ENCODE measurements around the gene ANO7.
"Not testable (repeated sequence)": the region's sequence is repeated elsewhere in the genome, so short reads cannot be mapped to it uniquely, and the experiment has no call there.

ANO7 gene

DNA sequence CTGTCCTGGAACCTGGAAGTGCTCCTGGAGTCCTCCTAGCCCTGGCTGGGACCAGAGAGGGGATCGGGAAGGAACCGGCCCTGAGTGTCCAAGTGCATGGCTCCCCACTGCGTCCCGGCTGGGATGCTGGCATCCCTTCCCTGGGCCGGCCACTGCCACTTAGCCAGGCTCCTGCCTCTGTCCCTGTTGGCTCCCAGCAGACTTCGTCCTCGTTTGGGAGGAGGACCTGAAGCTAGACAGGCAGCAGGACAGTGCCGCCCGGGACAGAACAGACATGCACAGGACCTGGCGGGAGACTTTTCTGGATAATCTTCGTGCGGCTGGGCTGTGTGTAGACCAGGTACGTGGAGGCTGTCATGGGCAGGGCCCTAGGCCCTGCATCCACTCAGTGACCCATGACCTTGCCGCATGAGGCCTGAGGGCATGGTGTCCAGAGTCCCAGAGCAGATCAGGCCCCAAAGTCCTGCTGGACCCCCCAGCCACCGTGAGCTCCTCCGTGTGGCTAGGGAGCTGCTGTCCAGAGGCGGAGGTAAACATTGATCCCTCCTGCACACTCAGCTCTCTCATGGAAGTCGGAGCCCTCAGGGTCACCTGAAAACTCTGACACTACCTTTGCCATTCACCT lies 7.1 kb downstream of the ANO7 start:
- H3K4me3 ChIP-seq (ENCODE audit: low read depth in 1 of 2, low read length in 2 of 2), result no peak overlapping the region
- no peaks in the 10 kb centered on the region for H3K4me1 ChIP-seq (ENCODE audit: insufficient read depth, low read length)
- no peaks in the 10 kb centered on the region for H3K27me3 ChIP-seq (ENCODE audit: control insufficient read depth in 1 of 2, insufficient read depth in 2 of 2, low read length in 2 of 2)
- no peak overlapping the region for H3K27ac ChIP-seq (ENCODE audit: low read depth, low read length)
- H3K9me3 ChIP-seq (ENCODE audit: low read length), result no peaks in the 10 kb centered on the region
- H3K36me3 ChIP-seq (ENCODE audit: insufficient read depth, low read length), result no peaks in the 10 kb centered on the region
- no peak overlapping the region for H3K9ac ChIP-seq (ENCODE audit: low read length)

DNA sequence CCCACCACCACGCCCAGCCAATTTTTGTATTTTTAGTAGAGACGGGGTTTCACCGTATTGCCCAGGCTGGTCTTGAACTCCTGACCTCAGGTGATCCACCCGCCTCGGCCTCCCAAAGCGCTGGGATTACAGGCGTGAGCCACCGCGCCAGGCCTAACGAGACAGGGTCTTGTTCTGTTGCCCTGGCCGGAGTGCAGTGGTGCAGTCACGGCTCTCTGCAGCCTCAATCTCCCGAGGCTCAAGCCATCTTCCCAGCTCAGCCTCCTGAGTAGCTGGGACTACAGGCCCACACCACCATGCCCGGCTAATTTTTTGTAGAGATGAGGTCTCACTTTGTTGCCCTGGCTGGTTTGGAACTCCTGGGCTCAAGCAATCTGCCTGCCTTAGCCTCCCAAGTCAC lies 8.8 kb downstream of the ANO7 start:
- H3K9me3 ChIP-seq (ENCODE audit: low read length); H3K4me3 ChIP-seq (ENCODE audit: low read depth in 1 of 2, low read length in 2 of 2); H3K27me3 ChIP-seq (ENCODE audit: control insufficient read depth in 1 of 2, insufficient read depth in 2 of 2, low read length in 2 of 2); H3K4me1 ChIP-seq (ENCODE audit: insufficient read depth, low read length); H3K27ac ChIP-seq (ENCODE audit: low read depth, low read length); H3K9ac ChIP-seq (ENCODE audit: low read length); H3K36me3 ChIP-seq (ENCODE audit: insufficient read depth, low read length): not testable (repeated sequence)

DNA sequence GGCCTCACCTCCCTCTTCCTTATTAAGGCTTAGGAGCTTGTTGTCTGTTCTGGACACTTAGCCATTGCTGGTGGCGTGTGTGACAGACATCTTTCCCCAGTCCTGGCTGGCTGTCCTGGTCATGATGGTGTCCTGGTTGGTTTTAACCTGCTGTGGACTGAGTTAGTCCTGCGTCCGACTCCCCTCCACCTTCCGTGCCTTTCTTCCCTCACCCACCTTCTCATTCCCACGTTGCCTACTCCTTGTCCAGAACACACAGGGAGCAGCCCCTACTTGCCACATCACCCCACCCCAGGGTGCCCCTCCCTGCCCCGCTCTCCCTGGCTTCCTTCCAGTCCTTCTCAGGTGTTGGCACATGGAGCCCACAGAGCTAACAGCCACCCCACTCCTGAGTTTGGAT lies 9.5 kb downstream of the ANO7 start:
- Histone ChIP-seq H3K4me3 (ENCODE audit: low read depth in 1 of 2, low read length in 2 of 2) (no peak overlapping the region), H3K27me3 (ENCODE audit: control insufficient read depth in 1 of 2, insufficient read depth in 2 of 2, low read length in 2 of 2) (no peaks in the 10 kb centered on the region), H3K4me1 (ENCODE audit: insufficient read depth, low read length) (no peaks in the 10 kb centered on the region), H3K9me3 (ENCODE audit: low read length) (no peaks in the 10 kb centered on the region), H3K36me3 (ENCODE audit: insufficient read depth, low read length) (no peaks in the 10 kb centered on the region), H3K27ac (ENCODE audit: low read depth, low read length) (no peak overlapping the region), H3K9ac (ENCODE audit: low read length) (no peak overlapping the region)

DNA sequence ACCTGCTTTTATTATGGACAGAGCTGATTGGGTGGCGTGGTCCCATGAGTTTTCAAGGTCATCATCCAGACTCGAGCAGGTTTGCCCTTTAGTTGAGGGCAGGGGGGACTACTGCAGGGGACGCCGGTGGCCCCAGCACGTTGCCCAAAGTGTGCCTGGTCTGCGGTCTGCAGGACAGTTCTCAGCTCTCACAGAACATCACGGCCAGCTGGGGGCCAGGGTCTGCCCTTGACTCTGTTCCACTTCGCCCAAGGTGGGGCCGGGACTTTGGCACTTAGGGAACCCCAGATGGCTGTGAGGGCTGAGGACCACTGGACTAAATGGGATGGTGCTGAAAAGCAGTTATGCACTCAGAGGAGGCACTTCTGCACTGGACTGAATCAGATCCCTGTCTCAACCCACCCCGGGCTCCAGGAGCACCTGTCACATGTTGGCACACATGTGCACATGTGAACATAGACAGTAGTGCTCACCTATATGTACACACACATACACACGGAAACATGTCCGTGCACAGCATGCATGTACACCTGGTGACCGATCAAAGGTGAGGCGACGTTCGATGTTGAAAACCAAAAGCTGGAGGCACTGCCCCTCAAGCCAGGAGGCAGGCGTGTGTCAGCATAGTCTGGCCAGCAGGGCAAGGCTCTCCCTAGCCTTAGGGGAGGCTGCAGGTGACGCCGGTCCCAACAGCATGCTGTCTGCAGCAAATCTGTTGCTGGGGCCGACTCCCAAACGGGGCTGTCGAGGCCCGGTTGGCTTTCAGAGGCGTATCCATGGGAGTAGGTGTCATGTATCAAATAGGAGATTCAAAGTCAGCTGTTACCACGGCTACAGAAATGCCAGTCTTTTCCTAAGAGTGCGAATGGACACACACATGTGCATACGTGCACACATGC lies 10.2 kb downstream of the ANO7 start:
- H3K9ac ChIP-seq (ENCODE audit: low read length), result no peak overlapping the region
- H3K36me3 ChIP-seq (ENCODE audit: insufficient read depth, low read length), result no peaks in the 10 kb centered on the region

DNA sequence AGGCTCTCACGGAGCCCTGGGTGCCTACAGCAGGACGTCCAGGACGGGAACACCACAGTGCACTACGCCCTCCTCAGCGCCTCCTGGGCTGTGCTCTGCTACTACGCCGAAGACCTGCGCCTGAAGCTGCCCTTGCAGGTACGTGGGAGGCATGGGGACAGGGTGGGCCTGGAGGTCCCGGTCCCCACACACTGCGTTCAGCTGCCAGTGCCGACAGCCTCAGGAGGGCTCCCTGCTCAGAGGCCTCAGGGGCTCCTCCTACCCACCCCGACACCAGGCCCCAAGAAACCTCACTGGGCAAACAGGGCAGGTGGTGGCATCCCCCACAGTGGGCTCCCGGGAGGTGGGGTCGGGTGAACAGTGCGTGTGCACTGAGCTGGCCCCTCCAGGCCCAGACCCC lies 10.8 kb downstream of the ANO7 start:
- Histone ChIP-seq H3K36me3 (ENCODE audit: insufficient read depth, low read length) (no peaks in the 10 kb centered on the region), H3K9me3 (ENCODE audit: low read length) (no peaks in the 10 kb centered on the region), H3K9ac (ENCODE audit: low read length) (no peak overlapping the region), H3K4me1 (ENCODE audit: insufficient read depth, low read length) (no peaks in the 10 kb centered on the region), H3K4me3 (ENCODE audit: low read depth in 1 of 2, low read length in 2 of 2) (no peak overlapping the region), H3K27me3 (ENCODE audit: control insufficient read depth in 1 of 2, insufficient read depth in 2 of 2, low read length in 2 of 2) (no peaks in the 10 kb centered on the region), H3K27ac (ENCODE audit: low read depth, low read length) (no peak overlapping the region)

More for the DNA sequence above, 10.2 kb downstream of the ANO7 start:
- no peak overlapping the region for H3K4me3 ChIP-seq (ENCODE audit: low read depth in 1 of 2, low read length in 2 of 2)
- H3K4me1 ChIP-seq (ENCODE audit: insufficient read depth, low read length), result no peaks in the 10 kb centered on the region
- no peak overlapping the region for H3K27ac ChIP-seq (ENCODE audit: low read depth, low read length)
- H3K27me3 ChIP-seq (ENCODE audit: control insufficient read depth in 1 of 2, insufficient read depth in 2 of 2, low read length in 2 of 2), result no peaks in the 10 kb centered on the region
- no peaks in the 10 kb centered on the region for H3K9me3 ChIP-seq (ENCODE audit: low read length)

DNA sequence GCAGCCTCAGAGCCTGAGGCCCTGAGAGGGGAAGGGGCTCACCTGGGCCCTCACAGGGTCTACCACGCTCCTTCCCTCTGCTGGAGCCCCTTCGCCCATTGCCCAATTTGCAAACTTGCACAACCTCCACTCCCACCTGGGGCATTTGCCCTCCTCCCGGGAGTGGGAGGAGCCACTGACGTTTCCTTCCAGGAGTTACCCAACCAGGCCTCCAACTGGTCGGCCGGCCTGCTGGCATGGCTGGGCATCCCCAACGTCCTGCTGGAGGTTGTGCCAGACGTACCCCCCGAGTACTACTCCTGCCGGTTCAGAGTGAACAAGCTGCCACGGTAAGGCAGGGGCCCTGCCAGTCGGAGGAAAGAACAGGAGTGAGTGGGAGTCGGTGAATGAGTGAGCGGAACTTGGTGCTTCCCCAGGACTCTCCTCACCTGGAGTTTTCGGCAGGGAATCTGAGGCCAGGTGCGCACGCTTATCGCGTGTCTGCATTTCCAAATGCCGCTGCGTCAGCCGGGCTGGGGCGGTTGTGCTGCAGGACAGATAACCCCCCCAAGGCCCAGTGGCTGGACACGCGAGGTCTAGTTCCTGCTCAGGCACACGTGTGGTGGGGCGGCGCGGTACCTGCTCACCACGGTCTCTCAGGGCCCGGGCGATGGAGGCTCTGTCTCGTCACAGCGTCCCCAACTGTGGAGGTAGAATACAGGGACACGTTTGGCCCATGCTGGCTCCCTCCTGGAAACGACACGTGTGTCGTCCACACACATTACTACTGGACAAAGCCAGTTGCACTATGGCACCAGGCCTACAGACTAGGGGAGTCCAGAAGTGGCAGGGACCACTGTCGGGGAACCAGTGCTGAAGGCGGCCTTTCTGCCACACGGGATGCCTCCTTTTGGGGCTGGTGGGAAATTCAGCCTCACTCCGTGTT lies 11.7 kb downstream of the ANO7 start:
- H3K4me1 ChIP-seq (ENCODE audit: insufficient read depth, low read length), result no peaks in the 10 kb centered on the region
- no peaks in the 10 kb centered on the region for H3K9me3 ChIP-seq (ENCODE audit: low read length)
- H3K27me3 ChIP-seq (ENCODE audit: control insufficient read depth in 1 of 2, insufficient read depth in 2 of 2, low read length in 2 of 2), result no peaks in the 10 kb centered on the region
- H3K4me3 ChIP-seq (ENCODE audit: low read depth in 1 of 2, low read length in 2 of 2), result no peak overlapping the region
- H3K36me3 ChIP-seq (ENCODE audit: insufficient read depth, low read length), result no peaks in the 10 kb centered on the region
- H3K9ac ChIP-seq (ENCODE audit: low read length), result no peak overlapping the region
- H3K27ac ChIP-seq (ENCODE audit: low read depth, low read length), result no peak overlapping the region

DNA sequence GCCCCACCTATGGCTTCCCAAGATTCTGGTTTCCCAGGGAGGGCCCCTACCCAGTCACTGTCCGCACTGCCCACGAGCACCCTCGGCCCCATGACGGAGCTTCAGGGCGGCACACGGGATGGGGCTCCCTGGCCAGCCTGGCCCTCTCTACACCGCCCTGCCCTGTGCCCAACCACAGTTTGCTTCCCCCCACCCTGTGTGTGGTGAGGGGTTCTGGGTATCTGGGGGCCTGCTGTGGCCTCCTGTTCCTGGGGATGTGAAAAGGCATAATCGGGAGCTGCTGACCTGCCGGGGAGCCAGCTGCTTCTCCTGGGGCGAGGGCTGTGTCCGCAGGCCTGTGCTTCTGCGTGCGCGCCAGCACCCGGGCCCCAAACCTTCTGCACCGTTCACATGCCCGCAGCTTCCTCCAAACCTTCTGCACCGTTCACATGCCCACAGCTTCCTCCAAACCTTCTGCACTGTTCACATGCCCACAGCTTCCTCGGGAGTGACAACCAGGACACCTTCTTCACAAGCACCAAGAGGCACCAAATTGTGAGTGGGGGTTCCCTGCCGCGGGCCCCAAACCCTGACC lies 12.4 kb downstream of the ANO7 start:
- H3K4me1 ChIP-seq (ENCODE audit: insufficient read depth, low read length), result no peaks in the 10 kb centered on the region
- H3K4me3 ChIP-seq (ENCODE audit: low read depth in 1 of 2, low read length in 2 of 2), result no peak overlapping the region
- no peak overlapping the region for H3K9ac ChIP-seq (ENCODE audit: low read length)
- H3K36me3 ChIP-seq (ENCODE audit: insufficient read depth, low read length), result no peaks in the 10 kb centered on the region
- H3K27me3 ChIP-seq (ENCODE audit: control insufficient read depth in 1 of 2, insufficient read depth in 2 of 2, low read length in 2 of 2), result no peaks in the 10 kb centered on the region
- H3K27ac ChIP-seq (ENCODE audit: low read depth, low read length), result no peak overlapping the region
- H3K9me3 ChIP-seq (ENCODE audit: low read length), result no peaks in the 10 kb centered on the region

DNA sequence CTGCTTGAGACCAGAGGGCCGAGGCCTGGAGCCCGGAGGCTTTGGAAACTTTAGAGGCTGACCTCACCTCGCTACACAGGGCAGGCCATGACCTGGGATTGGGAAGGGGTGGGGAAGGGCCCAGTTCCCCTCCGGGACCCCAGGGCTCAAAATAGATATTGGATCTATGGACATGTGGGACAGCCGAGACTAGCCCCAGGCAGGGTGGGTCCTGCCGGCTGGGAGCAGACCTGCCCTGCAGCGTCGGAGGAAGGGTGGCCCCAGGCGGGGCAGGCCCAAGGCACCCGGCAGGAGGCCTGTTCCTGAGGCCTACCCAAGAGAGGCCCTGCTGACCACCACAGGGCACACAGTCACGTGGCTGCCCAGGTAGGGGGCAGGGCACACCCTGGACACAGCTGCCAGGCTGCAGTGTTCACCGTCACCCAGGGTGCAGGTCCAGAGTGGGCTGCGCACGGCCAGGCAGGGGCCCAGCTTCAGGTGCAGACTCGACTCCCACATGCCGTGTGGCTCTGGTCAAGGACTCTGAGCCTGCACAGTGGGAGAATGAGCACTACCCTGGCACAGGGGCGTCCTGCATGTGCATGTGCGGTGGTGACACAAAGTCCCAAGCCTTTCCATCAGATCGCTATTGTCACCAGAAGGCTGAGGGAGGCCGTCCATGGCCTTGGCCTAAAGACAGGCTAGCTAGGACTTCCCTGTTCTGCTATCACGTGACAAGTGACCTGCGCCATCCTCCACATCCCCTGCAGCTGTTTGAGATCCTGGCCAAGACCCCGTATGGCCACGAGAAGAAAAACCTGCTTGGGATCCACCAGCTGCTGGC lies 13.2 kb downstream of the ANO7 start:
- no peaks in the 10 kb centered on the region for H3K9me3 ChIP-seq (ENCODE audit: low read length)
- no peak overlapping the region for H3K4me3 ChIP-seq (ENCODE audit: low read depth in 1 of 2, low read length in 2 of 2)
- no peaks in the 10 kb centered on the region for H3K36me3 ChIP-seq (ENCODE audit: insufficient read depth, low read length)
- no peak overlapping the region for H3K9ac ChIP-seq (ENCODE audit: low read length)
- no peak overlapping the region for H3K27ac ChIP-seq (ENCODE audit: low read depth, low read length)
- no peaks in the 10 kb centered on the region for H3K27me3 ChIP-seq (ENCODE audit: control insufficient read depth in 1 of 2, insufficient read depth in 2 of 2, low read length in 2 of 2)
- H3K4me1 ChIP-seq (ENCODE audit: insufficient read depth, low read length), result no peaks in the 10 kb centered on the region

DNA sequence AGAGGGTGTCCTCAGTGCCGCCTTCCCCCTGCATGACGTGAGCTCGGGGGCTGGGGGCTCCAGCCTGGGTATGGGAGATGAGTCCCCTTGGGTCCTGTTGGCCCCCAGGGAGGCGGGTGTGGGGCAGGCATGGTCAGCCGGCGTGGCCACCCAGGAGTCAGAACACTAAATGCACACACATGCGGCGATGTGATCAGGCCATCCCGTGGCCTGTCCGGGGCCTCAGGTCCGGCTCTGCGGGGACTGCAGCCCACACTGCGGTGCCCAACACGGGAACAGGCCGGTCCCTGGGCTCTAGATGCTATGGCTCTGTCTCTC lies 13.8 kb downstream of the ANO7 start:
- Histone ChIP-seq H3K4me1 (ENCODE audit: insufficient read depth, low read length) (no peaks in the 10 kb centered on the region), H3K4me3 (ENCODE audit: low read depth in 1 of 2, low read length in 2 of 2) (no peak overlapping the region), H3K9ac (ENCODE audit: low read length) (no peak overlapping the region), H3K9me3 (ENCODE audit: low read length) (no peaks in the 10 kb centered on the region), H3K36me3 (ENCODE audit: insufficient read depth, low read length) (no peaks in the 10 kb centered on the region), H3K27me3 (ENCODE audit: control insufficient read depth in 1 of 2, insufficient read depth in 2 of 2, low read length in 2 of 2) (no peaks in the 10 kb centered on the region), H3K27ac (ENCODE audit: low read depth, low read length) (no peak overlapping the region)

DNA sequence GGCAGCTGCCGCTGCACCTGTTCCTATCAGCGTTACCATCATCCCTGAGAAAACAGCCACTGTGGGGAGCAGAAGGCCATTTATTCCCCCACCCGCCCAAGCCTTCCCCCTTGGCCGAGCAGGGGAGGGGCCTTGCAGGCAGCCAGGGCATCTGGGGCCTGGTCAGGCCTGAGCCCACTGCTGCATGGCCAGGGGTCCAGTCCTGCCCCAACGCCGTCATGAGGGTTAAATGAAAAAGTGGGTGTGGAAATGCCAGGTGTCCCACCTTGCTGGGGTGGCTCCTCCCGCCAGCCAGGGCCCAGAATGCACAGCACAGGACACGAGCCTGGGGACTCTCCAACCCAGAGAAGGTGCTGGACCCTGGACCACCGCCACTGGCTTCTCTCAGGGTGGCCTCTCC lies 14.2 kb downstream of the ANO7 start:
- H3K27me3 ChIP-seq (ENCODE audit: control insufficient read depth in 1 of 2, insufficient read depth in 2 of 2, low read length in 2 of 2), result no peaks in the 10 kb centered on the region
- H3K9me3 ChIP-seq (ENCODE audit: low read length), result no peaks in the 10 kb centered on the region
- H3K36me3 ChIP-seq (ENCODE audit: insufficient read depth, low read length), result no peaks in the 10 kb centered on the region
- no peak overlapping the region for H3K27ac ChIP-seq (ENCODE audit: low read depth, low read length)
- no peaks in the 10 kb centered on the region for H3K4me1 ChIP-seq (ENCODE audit: insufficient read depth, low read length)
- no peak overlapping the region for H3K4me3 ChIP-seq (ENCODE audit: low read depth in 1 of 2, low read length in 2 of 2)
- H3K9ac ChIP-seq (ENCODE audit: low read length), result no peak overlapping the region

All from muscle layer of colon (tissue), 2 donors.